NCI-H2029 treated with DMSO at 0.1 percent for 48 hours (cell line): Measurements from ENCODE around the gene CFAP410.

Source experiments
- DNase-seq: peaks from one replicate; lab custom pipeline; 2025; lab: John Stamatoyannopoulos, UW

CFAP410 gene

DNA sequence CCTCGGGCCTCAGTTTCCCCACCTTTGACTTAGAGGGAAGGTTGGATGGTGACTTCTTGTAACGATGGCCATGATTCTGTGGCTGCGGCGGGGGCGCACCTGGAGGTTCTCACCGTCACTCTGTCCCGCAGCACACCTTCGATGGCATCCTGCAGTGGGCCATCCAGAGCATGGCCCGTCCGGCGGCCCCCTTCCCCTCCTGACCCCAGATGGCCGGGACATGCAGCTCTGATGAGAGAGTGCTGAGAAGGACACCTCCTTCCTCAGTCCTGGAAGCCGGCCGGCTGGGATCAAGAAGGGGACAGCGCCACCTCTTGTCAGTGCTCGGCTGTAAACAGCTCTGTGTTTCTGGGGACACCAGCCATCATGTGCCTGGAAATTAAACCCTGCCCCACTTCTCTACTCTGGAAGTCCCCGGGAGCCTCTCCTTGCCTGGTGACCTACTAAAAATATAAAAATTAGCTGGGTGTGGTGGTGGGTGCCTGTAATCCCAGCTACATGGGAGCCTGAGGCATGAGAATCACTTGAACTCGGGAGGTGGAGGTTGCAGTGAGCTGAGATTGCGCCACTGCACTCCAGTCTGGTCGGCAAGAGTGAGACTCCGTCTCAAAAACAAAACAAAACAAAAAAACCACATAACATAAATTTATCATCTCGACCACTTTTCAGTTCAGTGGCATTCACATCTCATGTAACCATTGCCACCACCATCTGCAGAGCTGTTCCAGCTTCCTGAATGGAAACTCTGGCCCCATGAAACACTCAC lies 41.5 kb downstream of the CFAP410 start:
- peak; percentile 35 for DNase-seq

DNA sequence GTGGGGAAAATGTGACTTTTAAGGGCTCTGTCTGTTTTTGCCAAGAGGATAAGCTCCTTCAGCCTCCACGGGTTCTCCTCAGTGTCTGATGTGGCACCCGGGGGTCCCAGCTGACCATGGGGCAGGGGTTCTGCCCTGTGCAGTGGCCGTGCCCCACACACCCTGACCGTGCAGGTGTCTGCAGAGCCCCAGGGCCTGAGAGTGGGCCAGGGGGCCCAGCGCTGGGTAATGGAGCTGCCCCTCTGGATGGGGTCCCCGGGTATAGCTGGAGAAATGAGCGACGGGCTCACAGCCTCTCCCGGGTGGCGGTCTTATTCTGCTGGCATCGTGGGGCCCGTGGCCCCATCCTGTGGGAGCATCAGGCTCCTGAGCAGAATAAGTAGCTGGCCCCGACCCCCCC lies 42.3 kb downstream of the CFAP410 start:
- DNase-seq, result no peak

DNA sequence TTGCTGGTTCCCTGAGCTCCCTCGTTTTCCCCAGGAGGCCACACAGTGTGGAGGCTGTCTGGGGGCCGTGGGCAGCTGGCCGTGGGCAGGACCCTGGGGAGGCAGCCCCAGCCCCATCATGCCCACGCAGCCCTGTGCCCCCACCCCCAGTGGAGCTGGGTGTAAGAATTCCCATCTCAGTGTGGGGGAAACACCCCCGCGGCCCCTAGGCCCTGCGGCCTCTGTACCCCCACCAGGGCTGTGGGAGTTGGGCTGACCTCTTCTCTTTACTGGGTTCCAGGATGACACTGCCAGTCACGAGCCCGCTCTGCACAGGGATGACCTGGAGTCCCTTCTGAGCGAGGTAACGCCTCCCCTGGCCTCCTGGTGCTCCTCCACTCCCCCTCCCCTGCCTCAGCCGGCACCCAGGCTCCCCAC lies 43.1 kb downstream of the CFAP410 start:
- no peak for DNase-seq

DNA sequence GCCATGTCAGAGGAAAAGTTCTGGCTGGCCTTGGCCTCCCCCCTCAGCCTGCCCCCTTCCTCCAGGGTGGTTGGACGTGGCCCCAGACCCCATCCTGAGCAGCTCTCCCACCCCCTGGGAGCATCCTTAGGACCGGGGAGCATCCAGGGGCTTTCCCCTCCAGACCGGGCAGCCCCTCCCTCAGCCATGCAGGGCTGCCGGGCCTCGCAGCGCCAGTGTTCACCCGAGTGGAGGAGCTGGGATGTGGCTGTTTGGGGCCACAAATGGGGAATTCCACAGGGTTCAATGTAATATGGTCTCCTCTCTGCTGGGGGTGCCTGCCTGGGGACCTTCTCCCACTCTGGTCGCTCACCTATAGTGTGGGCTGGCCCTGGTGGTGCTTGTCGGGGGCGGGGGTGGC lies 43.5 kb downstream of the CFAP410 start:
- DNase-seq, result no peak

DNA sequence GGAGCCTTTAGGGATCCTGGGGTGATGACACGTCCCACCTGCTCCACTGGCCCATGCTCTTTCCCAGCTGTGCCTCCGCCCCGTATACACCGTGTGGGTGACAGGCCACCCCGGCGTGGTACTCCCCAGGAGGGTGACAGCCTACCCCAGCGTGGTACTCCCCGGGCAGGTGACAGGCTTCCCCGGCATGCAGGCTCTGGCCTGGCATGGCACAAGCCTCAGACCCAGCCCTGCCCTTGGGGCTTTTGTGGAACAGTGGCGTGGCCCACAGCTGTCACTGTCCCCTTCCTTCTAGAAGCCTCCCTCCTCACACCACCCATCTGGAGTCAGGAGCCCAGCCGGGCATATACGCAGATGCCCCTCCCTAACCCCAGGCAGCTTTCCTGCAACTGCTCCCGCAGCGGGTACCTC lies 44.0 kb downstream of the CFAP410 start:
- DNase-seq, result no peak

DNA sequence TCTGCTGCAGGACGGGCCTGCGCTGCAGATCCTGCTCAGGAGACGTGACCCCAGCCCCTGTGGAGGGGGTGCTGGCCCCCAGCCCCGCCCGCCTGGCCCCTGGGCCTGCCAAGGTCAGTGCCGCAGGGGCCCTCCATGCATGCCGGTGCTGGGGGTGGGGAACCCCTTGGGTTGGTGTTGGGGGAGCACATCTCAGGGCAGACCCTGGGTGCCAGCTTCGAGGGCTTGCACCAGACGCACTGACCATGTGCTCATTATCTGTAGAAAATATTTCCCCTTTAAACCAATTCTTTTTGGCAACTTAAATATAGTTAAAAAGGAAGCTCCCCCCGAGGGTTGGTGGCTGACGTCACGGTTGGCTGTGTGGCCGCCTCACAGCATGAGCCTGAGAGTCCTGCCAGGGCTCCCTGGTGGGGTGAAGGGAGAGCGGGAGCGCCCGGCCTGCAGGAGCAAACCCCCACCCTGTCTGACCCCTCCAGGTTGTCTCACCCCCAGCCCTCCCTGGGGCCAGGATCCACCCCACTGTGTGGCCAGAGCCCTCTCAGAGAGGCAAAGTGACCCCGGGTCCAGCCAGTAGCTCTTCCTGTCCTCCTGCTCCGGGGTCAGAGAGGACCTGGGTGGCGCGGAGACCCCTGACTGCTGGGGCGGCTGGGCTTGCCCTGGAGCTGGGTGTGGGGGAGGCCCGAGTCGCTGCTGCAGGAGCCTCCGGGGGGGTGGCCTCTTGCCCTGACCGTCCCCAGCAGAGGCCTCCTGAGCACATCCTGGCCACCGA lies 44.6 kb downstream of the CFAP410 start:
- DNase-seq, result no peak

DNA sequence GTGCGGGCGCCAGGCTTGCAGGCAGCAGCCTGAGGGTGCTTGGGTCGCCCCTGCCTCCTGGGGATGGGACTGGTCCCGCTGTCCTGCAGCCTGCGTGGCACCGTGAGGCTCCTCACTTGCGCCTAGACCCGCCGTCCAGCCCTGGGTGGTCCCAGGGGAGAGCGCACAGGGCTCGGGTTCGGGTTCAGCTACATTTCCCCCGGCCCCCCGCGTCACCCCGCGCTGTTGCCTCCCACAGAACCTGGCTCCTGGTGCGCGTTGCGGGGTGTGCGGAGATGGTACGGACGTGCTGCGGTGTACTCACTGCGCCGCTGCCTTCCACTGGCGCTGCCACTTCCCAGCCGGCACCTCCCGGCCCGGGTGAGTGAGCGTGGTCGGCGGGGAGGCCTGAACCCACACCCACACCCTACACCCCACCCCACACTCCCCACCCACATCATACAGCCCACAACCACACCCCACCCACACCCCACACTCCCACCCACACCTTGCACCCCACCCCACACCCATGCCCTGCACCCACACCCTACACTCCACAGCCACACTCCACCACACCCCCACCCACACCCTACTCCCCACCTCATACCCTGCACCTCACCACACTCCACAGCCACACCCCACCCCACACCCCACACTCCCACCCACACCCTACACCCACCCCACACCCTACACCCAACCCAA lies 45.5 kb downstream of the CFAP410 start:
- no peak for DNase-seq

DNA sequence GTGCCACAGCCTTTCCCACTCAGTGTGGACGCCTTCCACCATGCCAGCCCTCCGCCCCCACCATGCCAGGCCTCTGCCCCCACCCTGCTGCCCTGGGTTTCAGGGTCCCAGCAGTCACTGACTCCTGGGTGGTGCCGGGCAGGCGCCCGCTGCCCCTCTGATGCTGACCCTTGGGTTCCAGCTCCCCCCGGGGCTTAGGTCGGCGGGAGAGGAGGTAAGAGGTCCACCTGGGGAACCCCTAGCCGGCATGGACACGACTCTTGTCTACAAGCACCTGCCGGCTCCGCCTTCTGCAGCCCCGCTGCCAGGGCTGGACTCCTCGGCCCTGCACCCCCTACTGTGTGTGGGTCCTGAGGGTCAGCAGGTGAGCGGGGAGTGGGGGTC lies 46.4 kb downstream of the CFAP410 start:
- DNase-seq, result no peak

DNA sequence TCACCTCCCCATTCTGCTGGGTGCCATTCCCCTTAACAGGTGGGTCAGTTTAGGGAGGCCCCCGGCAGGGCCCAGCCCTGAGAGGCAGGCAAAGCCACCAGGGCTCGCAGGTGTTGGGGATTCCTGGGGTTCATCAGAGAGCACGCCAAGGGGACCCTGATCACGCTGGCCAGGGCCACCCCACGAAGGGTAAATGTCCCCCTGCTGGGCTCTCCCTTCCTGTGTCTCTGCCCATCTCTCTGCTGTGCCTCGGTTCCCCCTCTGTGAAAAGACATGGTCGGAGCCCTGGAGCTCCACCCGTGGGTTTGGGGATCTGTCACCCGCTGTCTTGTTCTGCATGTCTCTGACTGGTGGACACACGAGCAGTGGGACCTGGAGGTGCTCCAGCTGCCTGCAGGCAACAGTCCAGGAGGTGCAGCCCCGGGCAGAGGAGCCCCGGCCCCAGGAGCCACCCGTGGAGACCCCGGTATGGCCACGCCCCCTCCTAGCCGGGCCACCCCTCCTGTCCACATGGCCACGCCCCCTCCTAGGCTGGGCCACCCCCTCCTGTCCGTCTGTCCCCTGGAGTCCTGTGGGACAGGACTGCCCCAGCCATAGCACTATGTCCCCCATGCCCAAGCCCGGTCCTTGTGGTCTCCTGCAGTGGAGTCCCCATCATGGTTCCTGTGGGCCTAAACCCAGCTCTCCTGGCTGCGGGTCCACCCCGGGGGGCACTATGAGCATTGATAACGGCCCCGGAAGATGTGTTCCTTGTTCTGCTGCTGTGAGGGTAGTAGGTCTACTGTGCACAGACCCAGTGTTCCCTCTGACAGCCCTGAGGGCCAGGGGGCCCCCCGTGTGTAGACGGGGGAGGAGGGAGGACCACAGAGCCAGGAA lies 47.0 kb downstream of the CFAP410 start:
- DNase-seq, result no peak

DNA sequence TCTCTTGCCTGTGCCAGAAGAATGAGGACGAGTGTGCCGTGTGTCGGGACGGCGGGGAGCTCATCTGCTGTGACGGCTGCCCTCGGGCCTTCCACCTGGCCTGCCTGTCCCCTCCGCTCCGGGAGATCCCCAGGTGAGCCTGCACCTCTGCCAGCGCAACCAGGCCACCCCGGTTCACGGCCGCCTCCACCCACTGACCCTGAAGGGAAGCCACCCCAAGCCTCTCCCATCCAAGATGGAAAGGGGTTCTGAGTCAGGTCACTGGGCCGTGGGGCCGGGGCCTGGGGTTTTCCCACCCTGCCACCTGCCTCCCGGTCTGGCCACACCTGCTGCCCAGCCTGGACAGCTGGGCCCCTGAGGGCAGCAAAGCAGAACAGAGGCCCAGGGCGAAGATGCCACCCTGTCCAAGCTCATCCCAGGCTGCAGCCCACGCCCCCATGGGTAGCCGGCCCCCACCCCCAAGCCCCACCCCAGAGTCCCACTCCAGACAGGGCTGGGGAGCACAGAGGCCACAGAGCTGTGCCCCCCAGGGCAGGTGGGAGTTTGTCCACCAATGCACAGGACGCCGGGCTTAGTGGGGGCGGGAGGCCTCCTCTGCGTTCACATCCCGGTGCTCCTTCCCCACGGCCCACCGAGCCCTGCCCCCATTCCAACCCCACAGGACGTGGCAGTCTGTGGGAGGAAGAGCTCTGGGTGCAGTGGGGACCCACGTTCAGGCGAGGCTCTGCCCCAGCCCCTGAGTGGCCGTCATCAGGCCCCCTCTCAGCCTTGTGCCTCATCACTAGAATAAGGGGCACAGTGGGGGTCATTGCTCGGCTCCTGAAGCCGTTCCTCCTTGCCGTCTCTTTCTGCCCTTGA lies 47.9 kb downstream of the CFAP410 start:
- no peak for DNase-seq

DNA sequence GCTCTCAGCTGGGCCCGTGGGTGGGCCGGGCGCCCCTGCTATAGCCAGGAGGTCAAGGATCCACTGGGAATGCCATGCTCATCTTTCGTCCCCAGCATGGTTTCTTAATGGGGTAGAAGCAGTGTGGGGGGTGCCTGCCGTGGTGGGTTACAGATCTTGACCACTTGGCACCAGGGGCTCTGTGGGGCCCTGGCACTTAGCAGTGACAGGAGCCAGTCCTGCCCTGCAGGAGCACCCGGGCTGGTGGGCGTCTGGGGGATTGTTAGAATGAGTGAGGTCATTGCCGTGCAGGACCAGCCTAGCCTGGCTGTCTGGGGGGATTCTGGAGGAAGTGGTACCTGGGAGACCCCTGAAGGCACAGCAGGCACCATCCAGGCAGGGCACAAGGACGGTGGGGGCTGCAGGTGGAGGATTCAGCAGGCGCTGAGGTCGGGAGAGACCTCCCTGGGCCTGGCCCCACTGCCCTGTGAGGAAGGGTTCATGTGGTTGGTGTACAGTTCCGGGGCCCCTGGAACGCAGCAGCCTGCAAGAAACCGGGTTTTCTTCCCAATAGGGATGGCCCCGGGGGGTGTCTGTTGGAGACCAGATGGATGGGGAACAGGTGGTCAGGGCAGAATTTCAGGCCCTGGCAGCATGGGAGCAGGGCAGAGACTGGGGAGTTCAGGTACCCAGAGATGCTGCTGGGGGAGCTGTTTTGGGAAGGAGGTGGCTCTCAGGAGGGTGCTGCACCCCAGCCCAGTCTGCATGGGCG lies 48.7 kb downstream of the CFAP410 start:
- no peak for DNase-seq

DNA sequence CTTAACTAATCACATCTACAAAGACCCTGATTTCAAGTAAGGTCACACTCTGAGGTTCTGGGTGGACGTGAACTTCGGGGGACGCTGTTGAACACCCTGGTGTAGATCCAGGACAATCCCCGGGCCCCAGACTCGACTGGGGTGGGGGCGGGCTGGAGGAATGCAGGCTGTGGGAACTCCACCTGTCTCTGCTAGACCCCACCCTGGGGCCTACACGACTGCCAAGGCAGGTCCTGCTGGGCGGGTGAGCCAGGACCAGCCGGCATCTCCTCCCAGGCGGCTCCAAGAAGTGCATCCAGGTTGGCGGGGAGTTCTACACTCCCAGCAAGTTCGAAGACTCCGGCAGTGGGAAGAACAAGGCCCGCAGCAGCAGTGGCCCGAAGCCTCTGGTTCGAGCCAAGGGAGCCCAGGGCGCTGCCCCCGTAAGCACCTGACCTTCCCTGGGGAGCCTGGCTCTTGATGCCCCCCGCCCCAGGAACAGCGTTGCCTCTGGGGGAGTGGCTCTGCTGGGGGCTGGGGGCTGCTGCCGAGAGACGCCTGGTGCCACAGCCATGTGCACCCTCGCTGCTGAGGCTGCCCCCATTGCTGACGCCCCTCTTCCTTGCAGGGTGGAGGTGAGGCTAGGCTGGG lies 49.7 kb downstream of the CFAP410 start:
- no peak for DNase-seq

DNA sequence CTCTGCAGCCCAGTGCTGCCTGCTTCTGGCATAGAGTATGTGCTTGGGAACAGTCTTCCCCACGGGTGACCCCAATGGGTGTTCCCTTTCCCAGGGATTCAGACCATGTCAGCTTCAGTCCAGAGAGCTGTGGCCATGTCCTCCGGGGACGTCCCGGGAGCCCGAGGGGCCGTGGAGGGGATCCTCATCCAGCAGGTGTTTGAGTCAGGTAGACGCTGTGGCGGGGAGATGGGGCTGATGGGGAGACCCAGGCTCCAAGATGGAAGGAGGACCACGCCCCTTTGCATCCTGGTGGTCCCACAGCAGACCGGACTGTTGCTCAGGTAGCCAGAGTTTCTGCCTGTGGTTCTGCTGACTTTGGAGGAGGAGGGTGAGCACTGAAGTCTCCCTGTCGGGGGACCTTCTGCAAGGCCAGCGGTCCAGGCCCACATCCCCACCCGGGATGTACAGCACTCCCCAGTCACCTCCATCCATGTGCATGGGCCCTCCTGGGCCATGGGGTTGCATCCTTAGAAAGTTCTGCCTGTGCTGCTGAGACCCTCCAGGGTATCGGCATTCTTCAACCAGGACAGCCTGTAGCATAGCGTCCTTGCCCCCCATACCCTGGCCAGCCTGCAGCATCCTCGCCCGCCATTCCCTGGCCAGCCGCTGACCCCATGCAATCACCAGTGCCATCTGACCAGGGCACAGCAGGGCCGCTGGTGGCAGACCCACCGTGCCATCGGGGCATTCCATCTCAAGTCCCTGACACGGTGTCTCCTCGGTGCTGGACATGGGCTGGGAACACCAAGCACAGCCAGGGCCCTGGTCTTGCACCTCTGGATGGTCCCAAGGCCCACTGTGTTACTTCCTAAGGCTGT lies 50.7 kb downstream of the CFAP410 start:
- DNase-seq, result no peak

DNA sequence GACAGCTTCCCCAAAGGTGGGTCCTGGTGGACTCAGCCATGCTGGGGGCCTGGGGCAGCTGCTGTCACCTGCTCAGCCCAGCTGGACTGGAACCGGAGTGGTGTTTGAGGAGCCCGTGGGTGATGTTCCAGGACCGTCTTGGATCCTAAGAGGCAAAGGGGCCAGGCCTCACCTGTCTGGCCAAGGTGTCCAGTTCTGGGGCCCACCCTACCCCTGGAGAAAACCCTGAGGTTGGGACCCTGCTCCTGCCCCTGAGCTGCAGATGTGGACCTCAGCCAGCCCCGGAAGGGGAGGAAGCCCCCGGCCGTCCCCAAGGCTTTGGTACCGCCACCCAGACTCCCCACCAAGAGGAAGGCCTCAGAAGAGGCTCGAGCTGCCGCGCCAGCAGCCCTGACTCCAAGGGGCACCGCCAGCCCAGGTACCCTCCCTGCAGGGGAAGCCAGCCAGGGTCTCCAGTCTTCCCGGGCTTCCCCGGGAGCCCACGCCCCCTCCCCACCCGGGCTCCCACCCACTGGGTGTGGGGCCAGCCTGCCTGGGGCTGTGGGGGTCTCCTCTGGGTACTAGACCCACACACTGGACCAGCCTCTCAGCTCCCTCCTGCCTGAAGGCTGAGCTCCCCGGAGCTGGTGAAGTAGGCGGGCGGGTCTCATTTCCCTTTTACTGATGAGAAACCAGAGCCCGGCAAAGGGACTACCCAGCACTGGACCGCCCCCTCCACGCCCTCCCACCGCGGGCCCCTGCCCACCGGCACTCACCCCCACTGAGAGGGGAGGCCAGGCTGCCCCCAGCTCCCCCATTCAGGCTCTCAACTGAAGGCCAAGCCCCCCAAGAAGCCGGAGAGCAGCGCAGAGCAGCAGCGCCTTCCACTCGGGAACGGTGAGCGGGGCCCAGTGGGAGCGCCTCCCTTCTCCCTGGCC lies 52.2 kb downstream of the CFAP410 start:
- DNase-seq, result no peak

DNA sequence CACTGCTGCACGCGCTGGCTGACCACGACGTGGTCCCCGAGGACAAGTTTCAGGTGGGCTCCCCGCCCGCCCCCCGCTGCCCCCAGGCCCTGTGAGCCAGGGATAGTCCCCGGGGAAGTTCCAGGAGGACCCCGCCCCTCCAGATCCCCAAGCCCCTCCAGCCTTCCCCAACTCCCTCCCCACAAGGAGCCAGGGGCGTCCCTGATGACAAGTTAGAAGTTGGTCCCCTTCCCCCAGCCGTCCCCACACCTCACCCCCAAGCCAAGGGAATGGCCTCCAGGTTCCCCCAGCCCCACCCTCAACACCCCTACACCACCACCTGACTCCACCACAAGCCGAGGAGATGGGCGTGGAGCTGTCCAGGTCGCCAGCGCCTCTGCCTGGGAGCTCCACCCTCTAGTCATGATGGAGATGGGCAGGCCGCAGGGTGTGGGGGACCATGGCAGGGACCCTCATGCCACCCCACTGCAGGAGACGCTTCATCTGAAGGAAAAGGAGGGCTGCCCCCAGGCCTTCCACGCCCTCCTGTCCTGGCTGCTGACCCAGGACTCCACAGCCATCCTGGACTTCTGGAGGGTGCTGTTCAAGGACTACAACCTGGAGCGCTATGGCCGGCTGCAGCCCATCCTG lies 53.0 kb downstream of the CFAP410 start:
- no peak for DNase-seq

DNA sequence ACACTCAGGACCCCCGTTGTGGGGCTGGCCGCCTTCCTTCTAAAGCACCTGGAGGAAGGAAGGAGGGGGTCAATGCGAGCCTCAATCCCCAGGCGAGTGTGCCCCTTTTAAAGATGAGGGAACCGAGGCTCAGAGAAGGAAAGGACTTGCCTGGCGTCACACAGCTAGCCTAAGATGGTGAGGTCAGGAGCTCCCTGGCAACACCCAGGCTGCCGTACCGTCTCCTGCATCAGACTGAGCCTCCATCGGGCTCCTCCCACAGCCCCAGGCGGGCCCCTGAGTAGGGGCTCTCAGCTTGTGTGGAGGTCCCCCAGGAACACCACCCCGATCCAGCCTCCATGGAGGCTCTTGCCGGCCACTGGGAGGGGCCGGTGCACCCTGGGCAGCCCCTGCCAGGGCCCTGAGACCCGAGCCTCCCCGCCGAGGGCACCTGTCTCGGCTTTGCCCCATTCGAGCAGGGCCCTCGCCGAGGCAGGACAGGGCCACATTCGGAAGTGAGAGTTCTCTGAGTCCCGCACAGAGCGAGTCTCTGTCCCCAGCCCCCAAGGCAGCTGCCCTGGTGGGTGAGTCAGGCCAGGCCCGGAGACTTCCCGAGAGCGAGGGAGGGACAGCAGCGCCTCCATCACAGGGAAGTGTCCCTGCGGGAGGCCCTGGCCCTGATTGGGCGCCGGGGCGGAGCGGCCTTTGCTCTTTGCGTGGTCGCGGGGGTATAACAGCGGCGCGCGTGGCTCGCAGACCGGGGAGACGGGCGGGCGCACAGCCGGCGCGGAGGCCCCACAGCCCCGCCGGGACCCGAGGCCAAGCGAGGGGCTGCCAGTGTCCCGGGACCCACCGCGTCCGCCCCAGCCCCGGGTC lies 53.8 kb downstream of the CFAP410 start, which contains the start of gene AIRE:
AIRE (plus strand) TSS at position 739 of the 855 bp plus-strand sequence. CDS start 131 bp downstream, outside the sequence.
- no peak for DNase-seq
